H9 (cell line): ENCODE measurements around the gene GUK1. TPM values are rescaled to one million over a fixed set of nuclear protein-coding genes. Genes with fewer than 3 reads are reported as not detected.

Experiments used
- DNase-seq: peaks from one replicate; pipeline ENCODE4 v3.0.0-alpha.2; 2017
- H2AFZ ChIP-seq: one replicate; pipeline ENCODE4 v1.6.1; 2013; ENCODE audit warnings: mild to moderate bottlenecking, low read length, control low read depth, moderate library complexity
- H2AK5ac ChIP-seq: 2 replicates; pipeline ENCODE4 v1.6.1; 2013; ENCODE audit warnings: low read length, control low read depth, mixed read lengths; ENCODE audit not compliant: insufficient read length
- H2BK120ac ChIP-seq: one replicate; pipeline ENCODE4 v1.6.1; 2013; ENCODE audit warnings: low read depth, mild to moderate bottlenecking, low read length, control low read depth, inconsistent platforms; ENCODE audit not compliant: poor library complexity, severe bottlenecking
- H2BK12ac ChIP-seq: 2 replicates; pipeline ENCODE4 v1.6.1; 2013; ENCODE audit warnings: low read length, control low read depth, mixed read lengths, low read depth; ENCODE audit not compliant: insufficient read length
- H2BK15ac ChIP-seq: 2 replicates; pipeline ENCODE4 v1.6.1; 2013; ENCODE audit warnings: low read depth, low read length, control low read depth
- H2BK20ac ChIP-seq: one replicate; pipeline ENCODE4 v1.6.1; 2013; ENCODE audit warnings: low read depth, mild to moderate bottlenecking, low read length, control low read depth, inconsistent platforms; ENCODE audit not compliant: poor library complexity, severe bottlenecking
- H2BK5ac ChIP-seq: 2 replicates; pipeline ENCODE4 v1.6.1; 2013; ENCODE audit warnings: low read length, control low read depth, mixed read lengths; ENCODE audit not compliant: insufficient read length
- H3K14ac ChIP-seq: 2 replicates; pipeline ENCODE4 v1.6.1; 2013; ENCODE audit warnings: low read length, control low read depth; ENCODE audit not compliant: insufficient read depth
- H3K18ac ChIP-seq: 2 replicates; pipeline ENCODE4 v1.6.1; 2013; ENCODE audit warnings: low read depth, mild to moderate bottlenecking, mixed read lengths, low read length, control low read depth; ENCODE audit not compliant: insufficient read length
- H3K23ac ChIP-seq: 2 replicates; pipeline ENCODE4 v1.6.1; 2013; ENCODE audit warnings: low read length, control low read depth, mixed read lengths, low read depth; ENCODE audit not compliant: insufficient read length
- H3K23me2 ChIP-seq: 2 replicates; pipeline ENCODE4 v1.6.1; 2013; ENCODE audit warnings: low read depth, mild to moderate bottlenecking, mixed read lengths, low read length, control low read depth; ENCODE audit not compliant: insufficient read length, poor library complexity, severe bottlenecking
- H3K27ac ChIP-seq: 2 replicates; pipeline ENCODE4 v1.5.1; 2013; ENCODE audit warnings: low read length, control low read depth, mixed read lengths, low read depth; ENCODE audit not compliant: insufficient read length
- H3K27me3 ChIP-seq: 2 replicates; pipeline ENCODE4 v1.6.1; 2013; ENCODE audit warnings: low read length, control low read depth, inconsistent platforms; ENCODE audit not compliant: insufficient read depth
- H3K4ac ChIP-seq: 2 replicates; pipeline ENCODE4 v1.6.1; 2013; ENCODE audit warnings: low read depth, mild to moderate bottlenecking, control low read depth, inconsistent platforms, low read length, moderate library complexity
- H3K4me1 ChIP-seq: 2 replicates; pipeline ENCODE4 v1.6.1; 2013; ENCODE audit warnings: low read length, control low read depth, inconsistent platforms; ENCODE audit not compliant: insufficient read depth
- H3K4me2 ChIP-seq: 2 replicates; pipeline ENCODE4 v1.6.1; 2013; ENCODE audit warnings: low read length, control low read depth, mixed read lengths; ENCODE audit not compliant: insufficient read length, insufficient read depth
- H3K56ac ChIP-seq: 2 replicates; pipeline ENCODE4 v1.6.1; 2013; ENCODE audit warnings: low read depth, mild to moderate bottlenecking, mixed read lengths, low read length, control low read depth; ENCODE audit not compliant: insufficient read length
- H3K79me1 ChIP-seq: 2 replicates; pipeline ENCODE4 v1.6.1; 2013; ENCODE audit warnings: low read depth, mild to moderate bottlenecking, moderate library complexity, low read length, control low read depth, inconsistent platforms; ENCODE audit not compliant: insufficient read depth, poor library complexity, severe bottlenecking
- H3K79me2 ChIP-seq: 2 replicates; pipeline ENCODE4 v1.6.1; 2013; ENCODE audit warnings: low read length, control low read depth, inconsistent platforms; ENCODE audit not compliant: insufficient read depth
- H3K9ac ChIP-seq: 2 replicates; pipeline ENCODE4 v1.6.1; 2013; ENCODE audit warnings: low read length, control low read depth, mixed read lengths; ENCODE audit not compliant: insufficient read length; ENCODE audit errors: extremely low read depth
- H3K9me3 ChIP-seq: one replicate; pipeline ENCODE4 v1.6.1; 2013; ENCODE audit warnings: low read depth, low read length, inconsistent platforms; ENCODE audit not compliant: control insufficient read depth
- H3T11ph ChIP-seq: one replicate; pipeline ENCODE4 v1.6.1; 2013; ENCODE audit warnings: mild to moderate bottlenecking, low read length, control low read depth, inconsistent platforms
- H4K20me1 ChIP-seq: one replicate; pipeline ENCODE4 v1.6.1; 2013; ENCODE audit not compliant: control insufficient read depth, insufficient read length, insufficient read depth
- H4K5ac ChIP-seq: 2 replicates; pipeline ENCODE4 v1.6.1; 2013; ENCODE audit warnings: low read depth, mild to moderate bottlenecking, mixed read lengths, low read length, control low read depth; ENCODE audit not compliant: insufficient read length
- H4K8ac ChIP-seq: replicated peaks from 2 replicates; pipeline ENCODE4 v1.6.1; 2013; ENCODE audit warnings: low read length, control low read depth, mixed read lengths, low read depth; ENCODE audit not compliant: insufficient read length
- H4K91ac ChIP-seq: 2 replicates; pipeline ENCODE4 v1.6.1; 2013; ENCODE audit warnings: low read depth, mild to moderate bottlenecking, moderate library complexity, mixed read lengths, low read length, control low read depth; ENCODE audit not compliant: insufficient read length
- H3K27ac Mint-ChIP-seq, 3 experiments: 2 replicates in 2 of 3; 3 replicates in 1 of 3; pipeline ENCODE4 v1.8.0; 2020 to 2021; ENCODE audit warnings: mixed read lengths in 3 of 3, mild to moderate bottlenecking in 1 of 3, moderate library complexity in 1 of 3
- H3K27me3 Mint-ChIP-seq: 2 replicates; pipeline ENCODE4 v1.8.0; 2021; ENCODE audit warnings: low read depth, mild to moderate bottlenecking, moderate library complexity, mixed read lengths
- H3K36me3 Mint-ChIP-seq, 3 experiments: 2 replicates in 2 of 3; 3 replicates in 1 of 3; pipeline ENCODE4 v1.8.0; 2020 to 2021; ENCODE audit warnings: low read depth in 3 of 3, mixed read lengths in 3 of 3; ENCODE audit not compliant: insufficient read depth in 1 of 3
- H3K4me1 Mint-ChIP-seq, 2 experiments: 2 replicates each; pipeline ENCODE4 v1.8.0; 2020; ENCODE audit warnings: mixed read lengths in 2 of 2
- H3K4me3 Mint-ChIP-seq, 2 experiments: 2 replicates in 1 of 2; 3 replicates in 1 of 2; pipeline ENCODE4 v1.8.0; 2020 to 2021; ENCODE audit warnings: mild to moderate bottlenecking in 2 of 2, mixed read lengths in 2 of 2, moderate library complexity in 1 of 2
- H3K9me3 Mint-ChIP-seq, 2 experiments: 2 replicates in 1 of 2; 3 replicates in 1 of 2; pipeline ENCODE4 v1.8.0; 2020; ENCODE audit warnings: mild to moderate bottlenecking in 2 of 2, mixed read lengths in 2 of 2, moderate library complexity in 1 of 2
- WGBS: extraction: QIAGEN DNeasy Blood & Tissue Kit; methylation state at CpG from one replicate; pipeline ENCODE4 v1.1.7; 2013; ENCODE audit warnings: missing lambda C conversion rate, low lambda C conversion rate, mixed read lengths; ENCODE audit not compliant: insufficient read length; ENCODE audit errors: extremely low coverage; 5-methylcytosine and 5-hydroxymethylcytosine counted together
- total RNA-seq: library from RNA; stranded (reverse); gene quantifications from 2 replicates; pipeline ENCODE4 v1.2.1, GENCODE V29; 2021
- TF ChIP-seq, protein P1 (sequence below): fragments of 200-600 bp; sonication (generic); conservative IDR thresholded peaks from 3 replicates; pipeline ENCODE4 v1.8.0; 2021; ENCODE audit warnings: antibody characterized with exemption, mild to moderate bottlenecking

GUK1 gene
- total RNA-seq, 1 experiment from 2014 or later = 88.2 TPM

DNA sequence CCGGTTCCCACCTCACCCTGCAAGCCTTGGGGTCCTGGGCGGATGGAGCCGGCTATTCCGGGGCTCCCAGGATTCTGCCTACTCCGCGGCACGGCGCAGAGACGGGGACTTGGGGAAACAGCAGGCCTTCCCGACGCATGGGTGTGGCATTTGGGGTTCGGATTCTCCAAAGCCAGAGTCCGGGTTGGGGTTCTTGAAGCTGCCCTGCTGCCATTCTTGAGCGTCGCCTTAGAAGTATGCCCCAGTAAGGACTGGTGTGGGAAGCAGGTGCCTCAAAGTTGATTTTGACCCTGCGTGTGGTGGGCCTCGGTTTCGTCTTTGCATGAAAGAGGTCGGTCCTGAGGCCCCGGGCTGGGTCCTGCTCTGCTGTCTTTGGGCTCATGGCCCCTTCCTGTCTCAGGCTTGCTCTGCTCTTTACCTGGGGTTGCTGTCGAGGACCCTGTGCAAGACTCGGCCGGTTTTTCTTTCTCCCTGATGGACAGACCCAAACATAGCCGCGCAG is 696 bp downstream of the GUK1 start:
- Histone ChIP-seq H2BK5ac (no peak overlapping the region), H2BK15ac (0 out of 2 replicates have a peak overlapping the region, but pooled peaks have one; percentile 10), H4K5ac (no peak overlapping the region), H3K14ac (peak overlapping the region; percentile 91), H4K8ac (no peak overlapping the region), H2BK120ac (no peak overlapping the region), H4K20me1 (peaks cover 2% of the 10 kb centered on the region), H3K23ac (no peak overlapping the region), H3K79me2 (peaks cover 15% of the 10 kb centered on the region; the same call in 1 of the 2 replicates), H3K27ac (no peak overlapping the region), H3K79me1 (peaks cover 8% of the 10 kb centered on the region), H2AFZ (no peak overlapping the region), H3K4me2 (peak overlapping the region; percentile 85), H3K56ac (no peak overlapping the region), H3K9me3 (no peaks in the 10 kb centered on the region), H3K4ac (no peak overlapping the region; the same call in 1 of the 2 replicates), H3K4me1 (no peaks in the 10 kb centered on the region), H4K91ac (no peak overlapping the region), H3K27me3 (no peaks in the 10 kb centered on the region; the same call in 1 of the 2 replicates), H2BK20ac (no peak overlapping the region), H2AK5ac (no peak overlapping the region), H2BK12ac (no peak overlapping the region), H3K23me2 (peaks cover 11% of the 10 kb centered on the region), H3K18ac (peak overlapping the region; percentile 74), H3T11ph (no peak overlapping the region), H3K9ac (peak overlapping the region; percentile 85)
- DNase-seq = no peak
- no peaks in the 10 kb centered on the region; a peak in 1 of 7 replicates for H3K36me3 Mint-ChIP-seq
- peaks cover 33% of the 10 kb centered on the region for H3K27me3 Mint-ChIP-seq
- H3K4me3 Mint-ChIP-seq = peak overlapping the region; percentile 81 to 91
- peaks cover 4 to 15% of the 10 kb centered on the region in 2 experiments for H3K4me1 Mint-ChIP-seq
- WGBS = no CpG with 5 or more reads among the region's 25 CpGs
- H3K9me3 Mint-ChIP-seq = no peaks in the 10 kb centered on the region
- TF ChIP-seq, protein P1, sequence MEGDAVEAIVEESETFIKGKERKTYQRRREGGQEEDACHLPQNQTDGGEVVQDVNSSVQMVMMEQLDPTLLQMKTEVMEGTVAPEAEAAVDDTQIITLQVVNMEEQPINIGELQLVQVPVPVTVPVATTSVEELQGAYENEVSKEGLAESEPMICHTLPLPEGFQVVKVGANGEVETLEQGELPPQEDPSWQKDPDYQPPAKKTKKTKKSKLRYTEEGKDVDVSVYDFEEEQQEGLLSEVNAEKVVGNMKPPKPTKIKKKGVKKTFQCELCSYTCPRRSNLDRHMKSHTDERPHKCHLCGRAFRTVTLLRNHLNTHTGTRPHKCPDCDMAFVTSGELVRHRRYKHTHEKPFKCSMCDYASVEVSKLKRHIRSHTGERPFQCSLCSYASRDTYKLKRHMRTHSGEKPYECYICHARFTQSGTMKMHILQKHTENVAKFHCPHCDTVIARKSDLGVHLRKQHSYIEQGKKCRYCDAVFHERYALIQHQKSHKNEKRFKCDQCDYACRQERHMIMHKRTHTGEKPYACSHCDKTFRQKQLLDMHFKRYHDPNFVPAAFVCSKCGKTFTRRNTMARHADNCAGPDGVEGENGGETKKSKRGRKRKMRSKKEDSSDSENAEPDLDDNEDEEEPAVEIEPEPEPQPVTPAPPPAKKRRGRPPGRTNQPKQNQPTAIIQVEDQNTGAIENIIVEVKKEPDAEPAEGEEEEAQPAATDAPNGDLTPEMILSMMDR = no peak
- H3K27ac Mint-ChIP-seq = peak overlapping the region in 2 of 3 experiments; percentile 84 to 89; a peak in 3 of 7 replicates
